Mesothelial cell of epicardium (in vitro differentiated cells): ENCODE data around the gene TAOK1. TPM values are rescaled to one million over a fixed set of nuclear protein-coding genes. Genes with fewer than 3 reads are reported as not detected.
"Not testable (repeated sequence)": the region's sequence is repeated elsewhere in the genome, so short reads cannot be mapped to it uniquely, and the experiment has no call there.

Experiments used
- DNase-seq, 2 experiments: peaks; one replicate each; pipeline ENCODE4 v3.0.0; 2021; ENCODE audit warnings: low spot score in 2 of 2; ENCODE audit not compliant: unreplicated experiment in 2 of 2
- H3K27ac Mint-ChIP-seq: 2 replicates; pipeline ENCODE4 v1.8.0; 2021; ENCODE audit warnings: mixed read lengths
- H3K27me3 Mint-ChIP-seq: 2 replicates; pipeline ENCODE4 v1.8.0; 2021; ENCODE audit warnings: low read depth, mixed read lengths
- H3K36me3 Mint-ChIP-seq: 2 replicates; pipeline ENCODE4 v1.8.0; 2021; ENCODE audit warnings: mixed read lengths
- H3K4me1 Mint-ChIP-seq: 2 replicates; pipeline ENCODE4 v1.8.0; 2021; ENCODE audit warnings: mixed read lengths
- H3K4me3 Mint-ChIP-seq: 2 replicates; pipeline ENCODE4 v1.8.0; 2021; ENCODE audit warnings: mild to moderate bottlenecking, moderate library complexity, mixed read lengths
- H3K9me3 Mint-ChIP-seq: 2 replicates; pipeline ENCODE4 v1.8.0; 2021; ENCODE audit warnings: mixed read lengths
- CTCF ChIP-seq: fragments of 200-600 bp; sonication (generic); IDR thresholded peaks from one replicate; pipeline ENCODE4 v1.5.0; 2021; ENCODE audit warnings: antibody characterized with exemption; ENCODE audit not compliant: unreplicated experiment
- total RNA-seq: library from RNA; stranded (reverse); gene quantifications from 3 replicates; pipeline ENCODE4 v1.2.1, GENCODE V29; 2021

The TAOK1 gene
- total RNA-seq, 1 donor from 2014 or later: 86.7 TPM

DNA sequence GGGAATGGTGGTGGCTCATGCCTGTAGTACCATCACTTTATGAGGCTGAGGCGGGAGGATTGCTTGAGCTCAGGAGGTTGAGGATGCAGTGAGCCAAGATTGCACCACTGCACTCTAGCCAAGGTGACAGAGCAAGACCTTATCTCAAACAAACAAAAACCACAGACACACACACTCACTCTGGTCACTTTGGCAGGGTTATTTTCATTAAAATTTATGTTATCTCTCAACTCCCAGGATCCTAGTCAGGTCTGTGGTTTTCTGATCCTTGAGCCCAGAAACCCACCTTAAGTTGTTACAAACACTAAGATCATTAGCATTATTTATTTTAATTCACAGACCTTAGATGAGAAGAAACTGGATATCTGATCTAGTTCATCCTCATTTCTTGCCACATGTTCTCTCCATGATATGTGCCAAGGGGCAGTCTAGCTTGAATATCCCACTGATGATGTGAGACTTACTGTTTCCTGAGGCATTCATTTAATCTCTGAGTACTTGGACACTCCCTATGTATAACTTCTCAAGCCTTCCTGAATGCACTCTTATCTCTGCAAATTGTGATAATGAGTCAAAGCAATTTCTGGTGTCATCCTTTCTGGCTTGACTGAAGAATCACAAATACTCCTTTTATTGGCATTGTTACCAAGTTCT lies 167.0 kb downstream of the TAOK1 start:
- Mint-ChIP-seq H3K27me3 (peaks cover 17% of the 10 kb centered on the region), H3K9me3 (no peaks in the 10 kb centered on the region), H3K36me3 (peaks cover 4% of the 10 kb centered on the region), H3K4me3 (no peak overlapping the region), H3K27ac (no peak overlapping the region), H3K4me1 (peaks cover 5% of the 10 kb centered on the region)
- TF ChIP-seq CTCF: no peak
- DNase-seq: no peak

DNA sequence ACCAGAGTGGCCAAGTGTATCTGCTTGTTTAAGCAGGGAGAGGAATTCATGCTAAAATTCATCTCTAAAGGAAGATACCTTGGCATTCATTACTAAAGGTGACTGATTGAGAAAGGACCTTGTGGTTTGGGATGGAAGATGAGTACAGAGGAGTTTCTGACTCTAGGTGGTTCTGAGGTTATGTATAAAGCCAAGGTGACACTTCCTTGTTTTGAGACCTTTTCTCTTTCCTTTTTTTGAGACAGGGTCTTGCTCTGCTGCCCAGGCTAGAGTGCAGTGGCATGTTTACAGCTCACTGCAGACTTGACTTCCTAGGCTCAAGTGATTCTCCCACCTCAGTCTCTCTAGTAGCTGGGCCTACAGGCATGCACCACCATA lies 167.6 kb downstream of the TAOK1 start:
- Mint-ChIP-seq H3K4me1 (peaks cover 5% of the 10 kb centered on the region), H3K27ac (no peak overlapping the region), H3K27me3 (peaks cover 21% of the 10 kb centered on the region), H3K36me3 (peaks cover 2% of the 10 kb centered on the region), H3K4me3 (no peak overlapping the region), H3K9me3 (no peaks in the 10 kb centered on the region)
- no peak for DNase-seq
- no peak for TF ChIP-seq CTCF

DNA sequence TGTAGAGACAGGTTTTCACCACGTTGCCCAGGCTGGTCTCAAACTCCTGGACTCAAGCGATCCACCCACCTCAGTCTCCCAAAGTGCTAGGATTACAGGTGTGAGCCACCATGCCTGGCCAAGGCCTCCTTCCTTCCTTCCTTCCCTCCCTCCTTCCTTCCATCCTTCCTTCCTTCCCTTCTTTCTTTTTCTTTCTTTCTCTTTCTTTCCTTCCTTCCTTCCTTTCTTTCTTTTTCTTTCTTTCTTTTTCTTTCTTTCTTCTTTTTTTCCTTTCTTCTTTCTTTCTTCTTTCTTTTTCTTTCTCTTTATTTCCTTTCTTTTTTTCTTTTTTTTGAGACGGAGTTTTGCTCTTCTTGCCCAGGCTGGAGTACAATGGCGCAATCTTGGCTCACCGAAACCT lies 168.0 kb downstream of the TAOK1 start:
- not testable (repeated sequence) for H3K9me3 Mint-ChIP-seq, H3K4me1 Mint-ChIP-seq, H3K27ac Mint-ChIP-seq, H3K36me3 Mint-ChIP-seq, H3K4me3 Mint-ChIP-seq, DNase-seq
- H3K27me3 Mint-ChIP-seq: peaks cover 25% of the 10 kb centered on the region

- H3K4me1 Mint-ChIP-seq: peaks cover 5% of the 10 kb centered on the region
- H3K36me3 Mint-ChIP-seq: peaks cover 2% of the 10 kb centered on the region
- no peak for DNase-seq
- peaks cover 34% of the 10 kb centered on the region for H3K27me3 Mint-ChIP-seq
- H3K27ac Mint-ChIP-seq: no peak overlapping the region
- H3K4me3 Mint-ChIP-seq: no peak overlapping the region
- H3K9me3 Mint-ChIP-seq: no peaks in the 10 kb centered on the region
- no peak for TF ChIP-seq CTCF
Measured at GRCh38 chr17:29559640-29560039, 169.5 kb downstream of the TAOK1 start.

- DNase-seq: no peak
- H3K36me3 Mint-ChIP-seq: peaks cover 2% of the 10 kb centered on the region
- no peak for TF ChIP-seq CTCF
- H3K4me1 Mint-ChIP-seq: peaks cover 5% of the 10 kb centered on the region
- no peak overlapping the region for H3K4me3 Mint-ChIP-seq
- H3K9me3 Mint-ChIP-seq: no peaks in the 10 kb centered on the region
- no peak overlapping the region for H3K27ac Mint-ChIP-seq
- peaks cover 35% of the 10 kb centered on the region for H3K27me3 Mint-ChIP-seq
Measured at GRCh38 chr17:29560316-29560715, 170.2 kb downstream of the TAOK1 start.

DNA sequence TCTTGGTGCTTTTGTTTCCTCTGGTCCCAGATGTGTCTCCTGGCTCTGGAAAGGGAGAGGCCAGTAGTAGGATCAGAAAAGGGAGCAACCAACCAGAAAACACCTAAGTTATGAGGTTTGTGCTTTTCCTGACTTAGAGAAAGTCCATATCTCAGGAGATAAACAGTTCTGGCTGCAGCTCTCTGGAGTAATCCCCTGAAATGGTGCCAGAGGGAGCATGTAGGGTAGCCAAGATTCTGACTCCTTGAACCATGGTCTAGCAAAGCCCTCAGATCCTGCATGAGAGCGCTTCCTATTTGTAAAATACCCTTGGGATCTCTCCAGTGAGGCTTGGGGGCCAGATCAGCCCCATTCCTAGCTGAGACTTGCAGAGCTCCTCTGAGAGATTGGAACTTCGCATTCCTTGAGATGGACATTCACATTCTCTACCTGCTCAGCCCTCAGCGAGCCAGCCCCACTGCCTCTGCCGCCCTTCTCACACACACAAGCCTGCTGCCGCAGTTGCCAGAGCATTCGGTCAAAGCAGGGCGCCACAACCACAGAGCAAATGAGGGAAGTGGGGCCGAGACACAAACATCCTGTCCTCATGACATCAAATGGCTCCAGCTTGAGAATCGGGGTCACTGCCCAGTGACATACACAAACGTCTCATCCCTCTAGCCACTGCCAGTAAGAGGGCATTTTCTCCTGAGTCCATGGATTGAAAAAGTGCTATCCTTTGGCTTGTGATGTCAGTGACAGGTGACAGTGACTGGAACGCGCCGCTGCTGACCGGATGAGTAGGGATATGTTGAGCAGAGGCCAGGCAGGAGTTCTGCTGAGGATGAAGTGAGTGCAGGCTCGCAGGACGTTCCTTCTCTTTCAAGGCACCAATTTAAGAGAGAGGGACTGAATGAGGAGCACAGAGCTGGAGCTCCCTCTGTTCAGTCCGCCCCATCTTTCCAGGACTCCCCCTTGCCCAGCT lies 171.7 kb downstream of the TAOK1 start:
- TF ChIP-seq CTCF: no peak
- DNase-seq: no peak
- peaks cover 45% of the 10 kb centered on the region for H3K27me3 Mint-ChIP-seq
- H3K36me3 Mint-ChIP-seq: peaks cover 2% of the 10 kb centered on the region
- H3K27ac Mint-ChIP-seq: no peak overlapping the region
- H3K4me3 Mint-ChIP-seq: no peak overlapping the region
- H3K9me3 Mint-ChIP-seq: no peaks in the 10 kb centered on the region
- H3K4me1 Mint-ChIP-seq: peaks cover 12% of the 10 kb centered on the region
